Renal cortical epithelial cell (primary cell): ENCODE results near the gene PRR12. TPM values are rescaled to one million over a fixed set of nuclear protein-coding genes. Genes with fewer than 3 reads are reported as not detected.

Experiments used
- DNase-seq: peaks from one replicate; pipeline ENCODE4 v3.0.0-alpha.2; 2011; ENCODE audit warnings: low read depth
- total RNA-seq: library from RNA; depleted of rRNA; stranded (reverse); fragments of >200 nt; gene quantifications from 2 replicates; pipeline ENCODE4 v1.2.3, GENCODE V29; 2014

Gene PRR12
- total RNA-seq, 1 donor from 2014 or later = 8.7 TPM

DNA sequence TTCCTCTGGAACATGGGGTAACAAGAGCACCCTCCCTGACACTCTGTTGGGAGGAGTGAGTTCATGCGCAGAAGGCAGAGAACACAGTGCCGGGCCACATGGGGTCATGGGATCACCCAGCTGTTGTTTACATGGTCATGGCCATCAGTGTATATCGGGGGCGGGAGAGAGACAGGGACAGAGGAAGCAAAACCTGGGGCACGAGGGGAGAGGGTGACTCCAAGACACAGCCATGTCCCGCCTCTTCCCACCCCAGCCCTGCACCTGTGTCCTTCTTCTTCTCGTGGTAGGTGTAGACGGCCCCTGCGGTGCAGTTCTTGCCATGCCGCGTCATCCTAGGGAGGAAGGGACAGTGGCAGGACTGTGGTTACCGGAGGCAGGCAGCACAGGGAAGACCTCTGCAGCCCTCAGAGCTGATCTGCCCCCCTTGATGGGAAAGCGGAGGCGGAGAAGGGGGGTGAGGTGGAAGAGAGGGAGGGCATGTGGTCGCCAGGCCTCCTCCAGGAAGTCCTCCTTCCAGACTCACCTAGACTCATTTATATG is 30.6 kb upstream of the PRR12 start:
- DNase-seq = no peak

DNA sequence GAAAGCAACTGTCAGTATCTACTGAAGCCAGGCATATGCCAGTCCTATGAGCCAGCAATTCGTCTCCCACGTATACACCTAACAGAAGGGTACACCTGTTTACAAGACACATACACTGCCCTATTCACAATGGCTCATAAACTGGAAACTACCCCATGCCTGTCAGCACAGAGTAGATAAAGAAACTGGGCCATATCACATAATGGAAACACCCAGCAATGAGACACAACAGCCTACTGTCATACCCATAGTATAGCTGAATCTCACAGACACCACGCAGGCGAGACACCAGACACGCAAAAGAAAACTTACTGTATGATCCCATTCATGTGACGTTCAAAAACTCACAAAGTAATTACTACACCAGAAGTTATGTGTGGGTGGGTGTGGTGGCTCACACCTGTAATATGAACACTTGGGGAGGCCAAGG is 26.4 kb upstream of the PRR12 start:
- DNase-seq = no peak

GRCh38 chr19:49565261-49565660 is 25.7 kb upstream of the PRR12 start:
- no peak for DNase-seq

GRCh38 chr19:49566302-49566701 is 24.7 kb upstream of the PRR12 start:
- no peak for DNase-seq

- no peak for DNase-seq
Measured at GRCh38 chr19:49567861-49568441, 23.0 kb upstream of the PRR12 start.

GRCh38 chr19:49570138-49570856 is 20.7 kb upstream of the PRR12 start:
- DNase-seq = peak; percentile 81

DNA sequence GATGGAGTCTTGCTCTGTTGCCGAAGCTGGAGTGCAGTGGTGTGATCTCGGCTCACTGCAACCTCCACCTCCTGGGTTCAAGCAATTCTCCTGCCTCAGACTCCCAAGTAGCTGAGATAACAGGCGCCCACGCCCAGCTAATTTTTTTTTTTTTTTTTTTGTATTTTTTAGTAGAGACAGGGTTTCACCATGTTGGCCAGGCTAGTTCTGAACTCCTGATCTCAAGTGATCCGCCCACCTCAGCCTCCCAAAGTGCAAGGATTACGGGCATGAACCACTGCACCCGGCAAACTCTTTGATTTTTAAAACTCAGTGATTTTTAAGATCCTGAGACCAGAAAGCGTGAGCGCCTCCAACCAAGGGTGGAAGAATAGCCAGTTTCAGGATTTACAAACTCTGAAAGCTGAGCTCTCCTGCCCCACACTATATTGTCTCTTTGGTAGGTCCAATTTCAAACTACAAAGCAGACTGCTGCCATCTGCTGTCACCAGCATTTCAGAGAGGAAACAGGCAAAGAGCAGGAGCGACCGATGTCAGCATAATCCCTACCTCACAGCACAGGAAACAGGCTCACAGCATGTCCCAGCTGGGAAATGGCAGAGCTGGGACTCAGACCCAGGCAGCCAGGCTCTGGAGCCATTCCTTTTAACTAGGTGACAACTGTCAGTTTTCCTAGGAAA is 19.8 kb upstream of the PRR12 start:
- DNase-seq = no peak

DNA sequence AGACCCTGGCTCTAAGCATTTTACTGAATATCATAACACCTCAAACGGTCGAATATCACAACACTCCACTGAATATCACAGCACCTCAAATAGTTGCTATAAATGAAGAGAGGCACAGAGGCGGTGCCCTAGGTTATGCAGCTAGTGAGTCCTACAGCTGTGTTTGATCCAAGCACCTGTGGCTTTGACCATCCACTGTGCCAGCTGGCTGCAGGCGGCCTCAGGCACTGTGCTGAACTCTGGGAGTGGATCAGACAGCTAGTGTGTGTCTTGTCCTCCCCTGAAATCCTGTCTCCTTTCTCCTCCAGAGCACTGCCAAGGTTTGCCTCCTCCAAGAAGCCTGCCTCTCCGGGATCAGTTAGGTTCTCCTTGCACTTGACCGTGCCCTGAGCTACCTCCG is 18.0 kb upstream of the PRR12 start:
- no peak for DNase-seq

DNA sequence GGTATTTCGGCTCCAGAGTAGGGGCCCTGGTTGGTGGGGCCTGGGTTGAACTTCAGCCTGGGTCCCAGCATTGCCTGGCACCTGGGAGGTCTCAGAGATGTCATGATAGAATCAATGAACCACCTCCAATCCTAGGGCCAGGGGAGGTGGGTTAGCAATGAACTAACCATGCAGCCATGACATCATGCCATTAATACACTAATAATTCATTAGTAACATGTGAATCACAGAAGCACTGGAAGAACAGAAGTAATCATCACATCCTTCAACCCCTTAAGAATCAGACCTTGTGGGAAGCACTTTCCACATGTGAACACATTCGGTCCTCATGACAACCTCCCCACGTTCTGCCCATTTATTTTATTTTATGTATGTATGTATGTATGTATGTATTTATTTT is 17.6 kb upstream of the PRR12 start:
- DNase-seq = no peak

- no peak for DNase-seq
Measured at GRCh38 chr19:49574206-49574755, 16.7 kb upstream of the PRR12 start.

- no peak for DNase-seq
Measured at GRCh38 chr19:49579193-49579592, 11.8 kb upstream of the PRR12 start.

GRCh38 chr19:49579947-49580263 is 11.1 kb upstream of the PRR12 start:
- DNase-seq = no peak

DNA sequence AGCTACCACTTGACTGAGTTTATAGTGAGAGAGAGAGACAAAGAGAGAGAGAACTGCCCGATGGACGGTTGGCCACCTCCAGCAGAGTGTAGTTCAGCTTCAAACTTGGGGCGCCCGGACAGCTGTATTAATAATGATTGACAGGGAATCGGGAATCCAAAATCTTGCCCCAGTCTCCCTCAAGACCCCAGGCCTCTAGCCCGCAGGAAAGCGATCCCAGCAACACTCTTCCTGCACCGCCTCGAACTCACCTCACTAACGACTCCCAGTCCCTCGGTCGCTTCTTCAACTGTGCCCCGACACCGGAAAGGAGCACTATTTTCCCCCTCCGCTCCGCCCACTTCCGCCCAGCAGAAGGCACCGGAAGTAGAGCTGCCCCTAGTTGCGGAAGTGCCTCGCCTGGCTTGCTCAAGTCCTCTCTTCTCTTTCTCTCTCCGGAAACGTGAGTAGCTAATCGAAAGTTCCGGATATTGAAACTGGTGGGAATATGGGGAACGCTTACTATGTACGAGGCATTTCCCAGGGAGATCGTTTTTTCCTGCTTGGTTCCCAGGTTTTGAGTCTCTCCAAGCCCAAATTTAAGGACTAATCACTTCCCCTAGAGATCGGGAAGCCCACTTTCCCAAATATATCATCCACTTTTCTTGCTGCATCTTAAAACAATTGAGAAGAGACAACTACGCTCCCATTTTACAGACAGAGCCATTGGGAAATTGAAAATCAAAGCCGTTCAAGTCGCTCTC is 10.5 kb upstream of the PRR12 start, which contains the start of gene NOSIP:
Gene NOSIP (minus strand): TSS at position 293 of the 743 bp plus-strand sequence. CDS start 19,865 bp downstream, outside the sequence.
- peak; percentile 92 for DNase-seq

DNA sequence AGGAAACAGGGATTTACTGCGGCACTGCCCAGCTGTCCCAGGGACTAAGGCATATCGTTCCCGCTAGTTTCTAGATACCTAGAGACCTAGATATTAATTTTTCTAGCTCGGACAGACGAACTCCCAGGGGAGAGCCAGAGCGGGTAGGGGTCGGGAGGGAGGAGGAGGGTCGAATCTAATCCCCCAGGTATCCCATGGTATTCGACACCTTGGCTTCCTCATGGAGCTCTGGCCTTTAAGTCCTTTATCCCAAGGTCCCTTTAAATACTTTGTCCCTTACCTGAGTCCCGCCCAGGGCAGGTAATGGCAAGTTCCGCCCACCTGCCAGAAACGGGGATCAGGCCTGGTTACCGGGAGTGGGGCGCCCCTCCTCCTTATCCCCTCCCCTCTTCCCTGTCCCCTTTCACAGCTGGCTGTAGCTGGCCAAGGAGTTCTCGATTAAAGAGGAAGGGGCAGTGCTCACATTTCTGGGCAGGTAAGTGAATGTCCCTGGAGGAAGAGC is 9.9 kb upstream of the PRR12 start, which contains the start of gene PRRG2:
Gene PRRG2 (plus strand): TSS at position 310 of the 502 bp plus-strand sequence. CDS start 1,904 bp downstream, outside the sequence.
- no peak for DNase-seq

DNA sequence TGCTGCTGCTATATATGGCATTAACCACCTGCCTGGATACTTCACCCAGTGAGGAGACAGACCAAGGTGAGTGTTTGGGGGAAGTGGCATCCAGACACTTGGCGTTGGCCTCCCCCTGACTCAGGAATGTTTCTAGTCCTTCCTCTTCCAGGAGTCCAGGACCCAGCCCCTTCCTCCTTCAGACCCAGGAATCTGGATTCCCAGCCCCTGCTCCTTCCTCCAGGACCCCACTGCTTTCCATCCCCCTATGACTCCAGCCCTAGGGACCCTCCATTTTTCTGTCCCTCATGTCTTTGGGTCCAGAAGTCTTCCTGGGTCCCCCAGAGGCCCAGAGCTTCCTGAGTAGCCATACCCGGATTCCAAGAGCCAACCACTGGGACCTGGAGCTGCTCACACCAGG is 7.7 kb upstream of the PRR12 start:
- no peak for DNase-seq

DNA sequence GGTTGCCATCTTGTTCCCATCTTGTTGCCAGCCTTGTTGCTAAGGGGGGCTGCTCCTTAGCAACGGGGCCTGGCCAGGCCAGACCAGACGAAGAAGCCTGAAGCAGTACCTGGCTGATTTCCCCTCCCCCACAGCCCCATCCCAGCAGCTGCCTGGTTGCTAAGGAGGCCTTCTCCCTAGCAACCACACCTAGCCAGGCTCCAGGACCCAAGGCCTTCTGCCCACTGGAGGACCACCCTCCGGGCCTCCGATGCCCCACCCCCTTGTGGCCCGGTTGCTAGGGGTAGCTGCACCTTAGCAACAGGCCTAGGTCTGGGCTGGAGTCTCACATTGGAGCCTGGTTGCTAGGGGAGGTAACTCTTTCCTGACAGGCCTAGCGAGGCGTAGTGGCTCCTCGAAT is 6.0 kb upstream of the PRR12 start:
- no peak for DNase-seq

DNA sequence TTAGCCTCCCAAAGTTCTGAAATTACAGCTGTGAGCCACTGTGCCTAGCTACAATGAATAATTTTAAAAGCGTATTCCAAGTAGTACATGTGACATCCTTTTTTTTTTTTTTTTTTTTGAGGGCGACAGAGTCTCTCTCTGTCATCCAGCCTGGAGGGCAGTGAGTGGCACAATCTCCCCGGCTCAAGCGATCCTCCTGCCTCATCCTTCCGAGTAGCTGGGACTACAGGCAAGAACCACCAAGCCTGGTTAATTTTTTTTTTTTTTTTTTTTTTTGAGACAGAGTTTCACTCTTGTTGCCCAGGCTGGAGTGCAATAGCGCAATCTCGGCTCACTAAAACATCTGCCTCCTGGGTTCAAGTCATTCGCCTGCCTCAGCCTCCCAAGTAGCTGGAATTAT is 3.8 kb upstream of the PRR12 start:
- no peak for DNase-seq

DNA sequence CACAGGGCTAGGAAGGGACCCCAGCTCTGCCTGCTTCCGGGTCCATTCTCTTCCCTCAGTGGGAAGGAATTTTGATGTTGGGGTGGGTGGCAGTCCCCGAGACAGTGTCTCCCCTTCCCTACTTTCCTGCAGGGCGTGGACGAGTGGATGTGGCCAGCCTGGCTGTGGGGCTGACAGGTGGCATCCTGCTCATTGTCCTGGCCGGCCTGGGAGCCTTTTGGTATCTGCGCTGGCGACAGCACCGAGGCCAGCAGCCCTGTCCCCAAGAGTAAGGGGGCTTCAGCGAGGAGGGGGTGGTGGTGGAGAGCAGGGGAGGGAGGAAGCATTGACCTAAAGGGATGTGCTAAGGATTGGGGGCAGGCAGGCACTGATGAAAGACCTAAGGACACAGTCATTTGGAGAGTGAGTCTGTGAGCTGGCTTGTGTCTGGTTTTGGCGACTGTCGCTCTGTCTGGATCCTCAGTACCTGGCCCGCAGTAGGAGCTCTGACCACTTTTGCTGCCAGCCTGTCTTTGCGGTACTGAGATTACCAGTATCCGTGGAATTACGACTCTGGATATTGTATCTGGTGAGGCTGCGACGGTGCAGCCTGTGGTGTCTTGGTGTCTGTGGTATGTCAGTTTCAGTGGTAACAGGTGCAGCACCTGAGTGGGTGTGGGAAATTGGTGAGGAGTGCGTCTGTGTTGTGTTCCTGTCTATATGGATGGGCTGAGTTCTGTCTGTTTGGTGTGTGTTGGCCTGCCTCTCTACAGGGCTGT is 2.4 kb upstream of the PRR12 start:
- DNase-seq = no peak

GRCh38 chr19:49589502-49589905 is 1.5 kb upstream of the PRR12 start:
- no peak for DNase-seq

- peak; percentile 90 for DNase-seq
Measured at GRCh38 chr19:49590071-49590970, 661 bp upstream of the PRR12 start.
